ENCODE data around the gene CDC123.
"Not testable (repeated sequence)": the region's sequence is repeated elsewhere in the genome, so short reads cannot be mapped to it uniquely, and the experiment has no call there.

The CDC123 gene, protein sequence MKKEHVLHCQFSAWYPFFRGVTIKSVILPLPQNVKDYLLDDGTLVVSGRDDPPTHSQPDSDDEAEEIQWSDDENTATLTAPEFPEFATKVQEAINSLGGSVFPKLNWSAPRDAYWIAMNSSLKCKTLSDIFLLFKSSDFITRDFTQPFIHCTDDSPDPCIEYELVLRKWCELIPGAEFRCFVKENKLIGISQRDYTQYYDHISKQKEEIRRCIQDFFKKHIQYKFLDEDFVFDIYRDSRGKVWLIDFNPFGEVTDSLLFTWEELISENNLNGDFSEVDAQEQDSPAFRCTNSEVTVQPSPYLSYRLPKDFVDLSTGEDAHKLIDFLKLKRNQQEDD

GRCh38 chr10:12195603-12196506 lies at the start of gene CDC123, which contains the start of gene NUDT5:
Gene CDC123, plus strand, starts transcription at chr10:12196188. Its CDS starts 58 bp downstream, at chr10:12196246.
Gene NUDT5, minus strand, starts transcription at chr10:12195891. Its CDS starts 9,600 bp downstream, at chr10:12186291.
- DNase-seq = peak; percentile 78

DNA sequence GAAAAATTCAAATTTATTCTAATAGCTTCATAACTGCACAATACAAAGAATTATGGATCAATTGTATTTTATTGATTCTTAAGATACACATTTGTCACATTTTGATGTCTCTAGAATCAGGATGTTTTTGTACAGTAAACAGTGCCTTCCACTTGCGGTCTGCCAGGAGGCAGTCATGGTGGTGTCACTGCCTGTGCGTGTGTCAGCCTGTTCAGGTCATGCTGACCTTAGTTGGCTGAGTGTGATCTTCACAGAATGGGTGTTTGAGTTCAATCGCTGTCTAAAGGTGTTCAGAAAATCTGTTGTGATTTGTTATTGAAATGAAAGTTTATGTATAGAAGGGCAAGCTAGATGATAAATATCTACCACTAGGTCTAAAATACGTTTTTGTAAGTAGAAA lies 45.8 kb upstream of the CDC123 start:
- no peak for DNase-seq

GRCh38 chr10:12154516-12154915 lies 41.5 kb upstream of the CDC123 start:
- no peak for DNase-seq

DNA sequence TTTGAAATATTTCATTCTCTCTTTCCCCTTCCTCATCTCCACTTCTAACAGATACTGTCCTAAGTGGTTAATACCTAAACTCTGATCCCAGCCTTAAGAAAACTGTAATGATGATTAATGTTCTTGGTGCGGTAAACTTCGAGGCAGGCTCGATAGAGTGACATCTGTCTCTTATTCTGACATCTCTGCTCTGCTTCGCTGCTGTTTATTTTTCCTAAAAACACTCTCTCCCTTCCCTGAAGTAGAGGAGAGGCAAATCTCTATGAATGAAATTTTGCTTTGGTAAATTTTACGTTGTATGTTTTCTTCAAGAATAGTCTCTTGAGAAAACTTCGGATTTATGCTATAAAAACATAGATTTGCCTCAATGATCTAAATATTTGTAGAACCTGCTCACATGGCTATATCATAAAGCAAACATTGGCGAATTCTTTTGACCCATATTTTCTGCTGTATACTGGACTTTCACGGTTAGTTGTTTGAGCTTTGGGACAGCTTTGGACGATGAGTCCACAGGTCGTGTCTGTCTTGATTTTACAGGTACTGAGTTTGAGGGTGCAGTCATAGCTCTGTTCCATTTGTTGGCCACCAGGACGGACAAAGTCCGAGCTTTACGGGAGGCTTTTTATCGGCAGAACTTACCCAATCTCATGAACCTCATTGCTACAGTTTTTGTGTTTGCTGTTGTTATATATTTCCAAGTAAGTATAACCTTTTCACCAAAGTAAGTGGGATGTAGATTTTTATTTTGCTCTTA lies 39.4 kb upstream of the CDC123 start:
- no peak for DNase-seq

DNA sequence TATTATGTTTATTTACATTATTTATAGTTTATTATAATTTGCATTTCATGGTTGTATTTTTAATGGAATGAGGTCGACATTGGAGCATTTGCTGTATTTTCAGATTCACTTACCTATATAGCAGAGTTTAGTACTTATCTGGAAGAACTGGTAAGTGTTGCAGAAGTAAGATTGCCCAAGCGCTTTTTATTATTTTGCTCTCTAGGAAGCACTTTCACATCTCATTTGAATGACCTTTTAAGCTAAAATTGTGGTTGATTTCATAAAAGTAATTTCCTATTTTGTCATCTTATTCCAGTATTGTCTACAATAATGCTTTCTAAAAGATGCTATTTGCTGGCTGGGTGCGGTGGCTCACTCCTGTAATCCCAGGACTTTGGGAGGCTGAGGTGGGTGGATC lies 37.9 kb upstream of the CDC123 start:
- DNase-seq = no peak

GRCh38 chr10:12160664-12161063 lies 35.3 kb upstream of the CDC123 start:
- no peak for DNase-seq

- no peak for DNase-seq
These were observed 33.1 kb upstream of the CDC123 start for GRCh38 chr10:12162927-12163326.

- DNase-seq = no peak
These were observed 31.9 kb upstream of the CDC123 start for GRCh38 chr10:12164085-12164484.

GRCh38 chr10:12165036-12165435 lies 31.0 kb upstream of the CDC123 start:
- DNase-seq = no peak

- DNase-seq = no peak
These were observed 29.8 kb upstream of the CDC123 start for GRCh38 chr10:12165999-12166775.

GRCh38 chr10:12171512-12171911 lies 24.5 kb upstream of the CDC123 start:
- not testable (repeated sequence) for DNase-seq

GRCh38 chr10:12177642-12178041 lies 18.3 kb upstream of the CDC123 start:
- DNase-seq = no peak

DNA sequence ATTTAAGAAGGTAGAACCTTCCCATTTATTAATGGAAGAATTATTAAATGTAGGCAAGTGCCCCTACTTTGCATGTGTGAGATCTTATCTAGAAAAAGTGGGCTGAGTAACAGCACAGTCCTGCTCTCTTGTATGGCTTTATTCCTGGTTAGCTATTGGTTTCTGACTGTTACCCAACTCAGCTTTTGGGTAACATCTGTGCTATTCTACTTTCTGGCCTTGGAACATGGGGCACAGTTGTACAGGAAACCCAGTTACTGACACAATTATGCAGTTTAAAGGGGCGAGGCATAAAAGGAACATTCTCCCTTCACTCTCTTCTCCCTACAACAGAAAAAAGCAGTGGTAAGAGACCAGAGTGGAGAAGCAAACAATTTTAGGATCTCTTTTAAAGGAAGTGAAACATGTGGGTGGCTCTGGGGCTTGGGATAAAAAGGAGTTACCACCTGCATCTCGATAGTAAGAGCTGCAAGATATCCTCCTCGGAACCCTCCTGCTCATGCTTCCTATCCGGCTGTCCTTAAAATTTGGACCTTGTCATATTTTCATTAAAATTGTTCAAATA lies 16.3 kb upstream of the CDC123 start:
- no peak for DNase-seq

DNA sequence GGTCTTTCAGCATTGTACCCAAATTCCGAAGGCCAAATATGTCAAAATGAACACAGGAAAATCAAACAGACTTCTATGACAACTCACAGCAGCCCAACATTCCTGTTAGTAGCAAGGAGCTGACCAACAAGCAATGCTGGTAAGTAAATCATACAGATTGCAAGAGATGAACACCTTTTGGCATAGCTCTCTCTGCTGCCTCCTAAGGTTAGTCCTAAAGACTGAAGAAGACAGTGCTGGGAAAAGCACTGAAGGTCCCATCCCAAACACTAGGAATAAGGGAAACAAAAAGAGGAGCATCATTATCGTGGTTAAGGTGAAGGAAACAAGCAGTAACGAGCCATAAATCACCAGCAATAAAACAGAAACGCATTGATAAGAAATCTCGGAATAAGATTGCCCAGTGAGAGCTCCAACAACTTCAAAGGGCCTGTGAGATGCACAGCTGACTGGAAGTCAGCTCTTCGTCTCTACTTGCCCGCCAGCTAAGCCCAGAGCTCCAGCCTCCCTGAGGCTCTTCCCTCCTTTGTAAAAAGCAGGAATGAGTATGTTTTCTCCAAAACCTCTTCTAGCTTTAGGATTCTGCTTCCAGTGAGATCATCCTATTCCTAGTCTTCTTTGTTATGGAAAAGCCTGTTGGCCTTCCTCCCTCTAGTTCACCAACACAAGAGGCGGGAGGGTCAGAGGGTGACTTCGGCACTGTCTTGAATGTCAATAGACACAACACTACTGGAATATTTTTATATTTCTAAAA lies 15.6 kb upstream of the CDC123 start:
- no peak for DNase-seq

GRCh38 chr10:12181065-12181775 lies 14.8 kb upstream of the CDC123 start:
- peak; percentile 74 for DNase-seq

DNA sequence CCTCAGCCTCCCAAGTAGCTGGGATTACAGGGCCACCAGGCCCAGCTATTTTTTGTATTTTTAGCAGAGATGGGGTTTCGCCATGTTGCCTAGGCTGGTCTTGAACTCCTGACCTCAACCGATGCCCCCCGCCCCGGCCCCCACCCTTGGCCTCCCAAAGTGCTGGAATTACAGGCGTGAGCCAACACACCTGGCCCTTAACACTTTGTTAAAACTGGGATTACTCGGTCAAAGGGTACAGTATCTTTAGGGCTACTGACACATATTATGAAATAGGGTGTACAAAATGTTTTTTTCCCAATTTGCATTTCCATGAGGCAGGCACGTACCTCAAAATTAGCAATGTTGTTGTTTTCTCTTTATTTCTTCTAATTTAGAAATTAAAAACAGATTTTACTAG lies 11.8 kb upstream of the CDC123 start:
- DNase-seq = no peak

- DNase-seq = no peak
These were observed 9.7 kb upstream of the CDC123 start for GRCh38 chr10:12186323-12186722.

GRCh38 chr10:12187321-12187905 lies 8.6 kb upstream of the CDC123 start:
- DNase-seq = no peak

GRCh38 chr10:12188656-12189055 lies 7.3 kb upstream of the CDC123 start:
- no peak for DNase-seq

DNA sequence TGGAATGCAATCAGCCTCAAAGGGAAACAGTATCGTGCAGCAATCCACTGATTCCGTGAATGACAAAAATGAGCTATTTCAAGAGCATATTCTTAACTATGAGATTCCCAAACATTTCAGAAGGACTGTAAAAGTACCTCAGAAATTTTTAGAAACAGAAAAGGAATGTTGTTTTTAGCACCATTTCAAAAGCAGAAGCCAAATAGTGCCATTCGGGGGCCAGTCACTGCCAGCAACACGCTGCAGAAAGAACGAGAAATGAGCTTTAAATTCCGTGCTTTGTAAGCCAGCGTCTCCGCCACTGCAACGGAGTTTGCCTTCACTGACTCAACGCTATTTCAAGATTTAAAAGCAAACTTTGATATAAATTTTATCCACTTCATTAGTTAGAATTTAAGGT lies 6.6 kb upstream of the CDC123 start:
- DNase-seq = no peak
